Esophagus squamous epithelium (tissue), 4 donors: Measurements from ENCODE around the gene ANO2.

Experiments
- CTCF ChIP-seq, 6 experiments: fragments of 450-650 bp in 4 of 6; fragments of 200-600 bp in 2 of 6; sonication (generic) in 2 of 6; IDR thresholded peaks; one replicate each; pipeline ENCODE4 v1.5.1; 2016 to 2019; ENCODE audit warnings: antibody characterized with exemption in 6 of 6, mild to moderate bottlenecking in 4 of 6, moderate library complexity in 4 of 6
- POLR2A ChIP-seq, 4 donors: fragments of 450-650 bp; IDR thresholded peaks; one replicate each; pipeline ENCODE4 v1.6.1; 2017; ENCODE audit warnings: antibody characterized with exemption in 4 of 4, mild to moderate bottlenecking in 4 of 4, moderate library complexity in 3 of 4

- TF ChIP-seq CTCF (IDR thresholded peaks at IDR 0.05) = no peak
- TF ChIP-seq POLR2A (IDR thresholded peaks at IDR 0.05) = no peak
Measured at GRCh38 chr12:5678176-5678575, 266.9 kb downstream of the ANO2 start.
